BLaER1 (cell line): ENCODE data around the gene MANBA.

Experiments
- H3K27ac ChIP-seq: shearing (Covaris generic); formaldehyde crosslinking; 2 replicates; pipeline ENCODE4 v1.8.1; 2022
- H3K27me3 ChIP-seq: shearing (Covaris generic); formaldehyde crosslinking; 2 replicates; pipeline ENCODE4 v1.8.1; 2022
- H3K36me3 ChIP-seq: shearing (Covaris generic); formaldehyde crosslinking; 2 replicates; pipeline ENCODE4 v1.8.1; 2022
- H3K4me1 ChIP-seq: shearing (Covaris generic); formaldehyde crosslinking; 2 replicates; pipeline ENCODE4 v1.8.1; 2022
- H3K4me2 ChIP-seq: shearing (Covaris generic); formaldehyde crosslinking; 2 replicates; pipeline ENCODE4 v1.8.1; 2022
- H3K4me3 ChIP-seq: shearing (Covaris generic); formaldehyde crosslinking; 2 replicates; pipeline ENCODE4 v1.8.1; 2022
- H3K9ac ChIP-seq: shearing (Covaris generic); formaldehyde crosslinking; 2 replicates; pipeline ENCODE4 v1.8.1; 2022
- H3K9me3 ChIP-seq: shearing (Covaris generic); formaldehyde crosslinking; 2 replicates; pipeline ENCODE4 v1.8.1; 2022
- H4K20me1 ChIP-seq: shearing (Covaris generic); formaldehyde crosslinking; 2 replicates; pipeline ENCODE4 v1.8.1; 2022
- Cebpa-rat ChIP-seq: shearing (Covaris generic); IDR thresholded peaks from 2 replicates; pipeline ENCODE4 v1.8.1; 2022

MANBA gene

GRCh38 chr4:102707150-102707549 lies 53.6 kb downstream of the MANBA start:
- no peaks in the 10 kb centered on the region for H3K4me1 ChIP-seq
- H3K9ac ChIP-seq = no peak overlapping the region
- no peak for TF ChIP-seq Cebpa-rat
- H3K27ac ChIP-seq = no peak overlapping the region
- no peaks in the 10 kb centered on the region for H4K20me1 ChIP-seq
- no peak overlapping the region for H3K4me3 ChIP-seq
- H3K27me3 ChIP-seq = no peaks in the 10 kb centered on the region
- H3K4me2 ChIP-seq = no peak overlapping the region
- peaks cover 35% of the 10 kb centered on the region for H3K9me3 ChIP-seq
- H3K36me3 ChIP-seq = peaks cover 36% of the 10 kb centered on the region

GRCh38 chr4:102705391-102705935 lies 55.3 kb downstream of the MANBA start:
- H3K36me3 ChIP-seq = peaks cover 36% of the 10 kb centered on the region

GRCh38 chr4:102696758-102697157 lies 64.0 kb downstream of the MANBA start:
- H3K27me3 ChIP-seq = no peaks in the 10 kb centered on the region
- H4K20me1 ChIP-seq = no peaks in the 10 kb centered on the region
- TF ChIP-seq Cebpa-rat = no peak
- no peak overlapping the region for H3K4me2 ChIP-seq
- peaks cover 25% of the 10 kb centered on the region for H3K36me3 ChIP-seq
- H3K4me3 ChIP-seq = no peak overlapping the region
- H3K27ac ChIP-seq = no peak overlapping the region
- H3K9ac ChIP-seq = no peak overlapping the region
- no peaks in the 10 kb centered on the region for H3K9me3 ChIP-seq
- H3K4me1 ChIP-seq = no peaks in the 10 kb centered on the region

More at GRCh38 chr4:102705391-102705935, 55.3 kb downstream of the MANBA start:
- no peak for TF ChIP-seq Cebpa-rat
- peaks cover 35% of the 10 kb centered on the region for H3K9me3 ChIP-seq
- no peak overlapping the region for H3K4me2 ChIP-seq
- no peaks in the 10 kb centered on the region for H4K20me1 ChIP-seq
- H3K27ac ChIP-seq = no peak overlapping the region
- no peaks in the 10 kb centered on the region for H3K27me3 ChIP-seq
- no peak overlapping the region for H3K4me3 ChIP-seq
- no peaks in the 10 kb centered on the region for H3K4me1 ChIP-seq
- H3K9ac ChIP-seq = no peak overlapping the region

GRCh38 chr4:102694791-102695190 lies 66.0 kb downstream of the MANBA start:
- Histone ChIP-seq H3K4me3 (no peak overlapping the region), H3K4me1 (no peaks in the 10 kb centered on the region), H3K27ac (no peak overlapping the region), H3K27me3 (no peaks in the 10 kb centered on the region), H3K9me3 (no peaks in the 10 kb centered on the region), H3K4me2 (no peak overlapping the region), H3K36me3 (peaks cover 29% of the 10 kb centered on the region), H3K9ac (no peak overlapping the region), H4K20me1 (no peaks in the 10 kb centered on the region)
- no peak for TF ChIP-seq Cebpa-rat

GRCh38 chr4:102693861-102694260 lies 66.9 kb downstream of the MANBA start:
- no peaks in the 10 kb centered on the region for H3K27me3 ChIP-seq
- no peak overlapping the region for H3K4me2 ChIP-seq

GRCh38 chr4:102693262-102693850 lies 67.4 kb downstream of the MANBA start:
- H4K20me1 ChIP-seq = no peaks in the 10 kb centered on the region
- H3K27ac ChIP-seq = no peak overlapping the region
- no peaks in the 10 kb centered on the region for H3K4me1 ChIP-seq
- H3K9ac ChIP-seq = no peak overlapping the region
- no peaks in the 10 kb centered on the region for H3K27me3 ChIP-seq
- no peak for TF ChIP-seq Cebpa-rat
- H3K4me2 ChIP-seq = no peak overlapping the region
- no peaks in the 10 kb centered on the region for H3K9me3 ChIP-seq
- H3K36me3 ChIP-seq = peaks cover 40% of the 10 kb centered on the region
- H3K4me3 ChIP-seq = no peak overlapping the region

More at GRCh38 chr4:102693861-102694260, 66.9 kb downstream of the MANBA start:
- no peak for TF ChIP-seq Cebpa-rat
- no peaks in the 10 kb centered on the region for H3K9me3 ChIP-seq
- H3K36me3 ChIP-seq = peaks cover 36% of the 10 kb centered on the region
- no peak overlapping the region for H3K27ac ChIP-seq
- no peak overlapping the region for H3K9ac ChIP-seq
- H3K4me1 ChIP-seq = no peaks in the 10 kb centered on the region
- H3K4me3 ChIP-seq = no peak overlapping the region
- H4K20me1 ChIP-seq = no peaks in the 10 kb centered on the region

GRCh38 chr4:102692474-102692873 lies 68.3 kb downstream of the MANBA start:
- Histone ChIP-seq H3K36me3 (peaks cover 49% of the 10 kb centered on the region), H3K27ac (no peak overlapping the region), H3K9me3 (no peaks in the 10 kb centered on the region), H3K27me3 (no peaks in the 10 kb centered on the region), H3K4me1 (no peaks in the 10 kb centered on the region), H4K20me1 (no peaks in the 10 kb centered on the region), H3K4me2 (no peak overlapping the region), H3K4me3 (no peak overlapping the region), H3K9ac (no peak overlapping the region)
- no peak for TF ChIP-seq Cebpa-rat

GRCh38 chr4:102687982-102688433 lies 72.8 kb downstream of the MANBA start:
- Histone ChIP-seq H3K4me1 (peaks cover 5% of the 10 kb centered on the region), H3K36me3 (peaks cover 55% of the 10 kb centered on the region), H3K4me3 (no peak overlapping the region), H3K27ac (no peak overlapping the region), H3K9me3 (no peaks in the 10 kb centered on the region), H4K20me1 (no peaks in the 10 kb centered on the region), H3K27me3 (no peaks in the 10 kb centered on the region), H3K9ac (no peak overlapping the region), H3K4me2 (no peak overlapping the region)
- no peak for TF ChIP-seq Cebpa-rat

GRCh38 chr4:102687373-102687981 lies 73.3 kb downstream of the MANBA start:
- no peak overlapping the region for H3K27ac ChIP-seq
- H3K9ac ChIP-seq = no peak overlapping the region
- peaks cover 59% of the 10 kb centered on the region for H3K36me3 ChIP-seq
- H3K27me3 ChIP-seq = no peaks in the 10 kb centered on the region
- no peak overlapping the region for H3K4me2 ChIP-seq
- H4K20me1 ChIP-seq = no peaks in the 10 kb centered on the region
- no peak for TF ChIP-seq Cebpa-rat
- no peaks in the 10 kb centered on the region for H3K9me3 ChIP-seq
- peaks cover 5% of the 10 kb centered on the region for H3K4me1 ChIP-seq
- no peak overlapping the region for H3K4me3 ChIP-seq

GRCh38 chr4:102685768-102686167 lies 75.0 kb downstream of the MANBA start:
- peaks cover 74% of the 10 kb centered on the region for H3K36me3 ChIP-seq
- H3K4me3 ChIP-seq = no peak overlapping the region
- H3K27me3 ChIP-seq = no peaks in the 10 kb centered on the region
- TF ChIP-seq Cebpa-rat = no peak
- H3K9ac ChIP-seq = no peak overlapping the region
- no peak overlapping the region for H3K4me2 ChIP-seq
- no peak overlapping the region for H3K27ac ChIP-seq
- no peaks in the 10 kb centered on the region for H4K20me1 ChIP-seq
- H3K4me1 ChIP-seq = peaks cover 5% of the 10 kb centered on the region
- no peaks in the 10 kb centered on the region for H3K9me3 ChIP-seq
